Activated T-cell treated with anti-CD3 and anti-CD28 coated beads, Interleukin-2, amount 50 U/mL, for 4 hours (primary cell): ENCODE measurements around the gene PRUNE2. TPM values are rescaled to one million over a fixed set of nuclear protein-coding genes. Genes with fewer than 3 reads are reported as not detected.
A peak's percentile ranks its signal among the peaks of the same experiment; 100 is the strongest.
"Not testable (repeated sequence)": the region's sequence is repeated elsewhere in the genome, so short reads cannot be mapped to it uniquely, and the experiment has no call there.

ENCODE experiments used
- ATAC-seq, 2 donors: fragments of 200-7000 bp; cut with Tn5 transposase; one replicate each; pipeline ENCODE4 v1.10.0; 2021
- DNase-seq: peaks from one replicate; pipeline ENCODE4 v3.0.0-alpha.2; 2020
- H3K27me3 Mint-ChIP-seq: one replicate; pipeline ENCODE4 v1.8.0; 2021; ENCODE audit warnings: low read depth, mixed read lengths
- H3K36me3 Mint-ChIP-seq: one replicate; pipeline ENCODE4 v1.8.0; 2022; ENCODE audit warnings: mixed read lengths; ENCODE audit not compliant: insufficient read depth
- H3K4me1 Mint-ChIP-seq: one replicate; pipeline ENCODE4 v1.8.0; 2021; ENCODE audit warnings: low read depth, mixed read lengths
- H3K4me3 Mint-ChIP-seq: one replicate; pipeline ENCODE4 v1.8.0; 2021; ENCODE audit warnings: mild to moderate bottlenecking, moderate library complexity, mixed read lengths
- H3K9me3 Mint-ChIP-seq: one replicate; pipeline ENCODE4 v1.8.0; 2021; ENCODE audit warnings: mixed read lengths
- total RNA-seq, 3 donors: library from RNA; stranded (reverse); gene quantifications; one replicate each; pipeline ENCODE4 v1.2.1, GENCODE V29; 2021

PRUNE2 gene
- total RNA-seq = under 1 TPM in 2 of 3 donors, not detected in 1; 0.05 to 0.08 TPM

- Mint-ChIP-seq H3K9me3 (no peaks in the 10 kb centered on the region), H3K4me1 (peaks cover 4% of the 10 kb centered on the region), H3K27me3 (peaks cover 48% of the 10 kb centered on the region), H3K36me3 (no peaks in the 10 kb centered on the region), H3K4me3 (no peak within 1 kb of the TSS)
- DNase-seq = no peak
- ATAC-seq = peak; percentile 41 to 66
Observed at GRCh38 chr9:76905791-76906646, at the start of gene PRUNE2. Gene PRUNE2, minus strand, starts transcription at chr9:76906114. Its CDS starts 151 bp downstream, at chr9:76905963.

- H3K4me3 Mint-ChIP-seq, H3K9me3 Mint-ChIP-seq, H3K4me1 Mint-ChIP-seq, ATAC-seq, H3K36me3 Mint-ChIP-seq, DNase-seq, H3K27me3 Mint-ChIP-seq: not testable (repeated sequence)
Observed at GRCh38 chr9:76955406-76955805, 49.5 kb upstream of the PRUNE2 start.

- Mint-ChIP-seq H3K36me3 (no peaks in the 10 kb centered on the region), H3K9me3 (no peaks in the 10 kb centered on the region), H3K27me3 (peaks cover 2% of the 10 kb centered on the region), H3K4me1 (no peaks in the 10 kb centered on the region), H3K4me3 (no peak overlapping the region)
- no peak for ATAC-seq
- no peak for DNase-seq
Observed at GRCh38 chr9:76949865-76950264, 44.0 kb upstream of the PRUNE2 start.

- ATAC-seq = no peak
- Mint-ChIP-seq H3K4me3 (no peak overlapping the region), H3K9me3 (no peaks in the 10 kb centered on the region), H3K27me3 (peaks cover 2% of the 10 kb centered on the region), H3K36me3 (no peaks in the 10 kb centered on the region), H3K4me1 (no peaks in the 10 kb centered on the region)
- no peak for DNase-seq
Observed at GRCh38 chr9:76944011-76944410, 38.1 kb upstream of the PRUNE2 start.

- H3K36me3 Mint-ChIP-seq = no peaks in the 10 kb centered on the region
- no peaks in the 10 kb centered on the region for H3K4me1 Mint-ChIP-seq
- H3K27me3 Mint-ChIP-seq = peaks cover 3% of the 10 kb centered on the region
- ATAC-seq (no peak), DNase-seq (no peak)
- H3K9me3 Mint-ChIP-seq = no peaks in the 10 kb centered on the region
- H3K4me3 Mint-ChIP-seq = no peak overlapping the region
Observed at GRCh38 chr9:76943054-76943453, 37.1 kb upstream of the PRUNE2 start.

- Mint-ChIP-seq H3K9me3 (peaks cover 4% of the 10 kb centered on the region), H3K27me3 (no peaks in the 10 kb centered on the region), H3K4me1 (no peaks in the 10 kb centered on the region), H3K36me3 (no peaks in the 10 kb centered on the region), H3K4me3 (no peak overlapping the region)
- DNase-seq (no peak), ATAC-seq (no peak)
Observed at GRCh38 chr9:76932757-76933156, 26.8 kb upstream of the PRUNE2 start.

- Mint-ChIP-seq H3K4me3 (no peak overlapping the region), H3K9me3 (peaks cover 4% of the 10 kb centered on the region), H3K36me3 (no peaks in the 10 kb centered on the region), H3K4me1 (no peaks in the 10 kb centered on the region), H3K27me3 (no peaks in the 10 kb centered on the region)
- DNase-seq (no peak), ATAC-seq (no peak)
Observed at GRCh38 chr9:76932265-76932664, 26.4 kb upstream of the PRUNE2 start.

GRCh38 chr9:76927540-76928240, 21.8 kb upstream of the PRUNE2 start:
- no peak overlapping the region for H3K4me3 Mint-ChIP-seq
- ATAC-seq (no peak), DNase-seq (no peak)
- H3K9me3 Mint-ChIP-seq = peaks cover 3% of the 10 kb centered on the region
- H3K4me1 Mint-ChIP-seq = no peaks in the 10 kb centered on the region
- H3K36me3 Mint-ChIP-seq = no peaks in the 10 kb centered on the region
- no peaks in the 10 kb centered on the region for H3K27me3 Mint-ChIP-seq

GRCh38 chr9:76926846-76927245, 20.9 kb upstream of the PRUNE2 start:
- peaks cover 3% of the 10 kb centered on the region for H3K9me3 Mint-ChIP-seq
- H3K4me1 Mint-ChIP-seq = no peaks in the 10 kb centered on the region
- no peaks in the 10 kb centered on the region for H3K36me3 Mint-ChIP-seq
- no peak for DNase-seq
- H3K4me3 Mint-ChIP-seq = no peak overlapping the region
- ATAC-seq = no peak
- no peaks in the 10 kb centered on the region for H3K27me3 Mint-ChIP-seq

GRCh38 chr9:76926324-76926741, 20.4 kb upstream of the PRUNE2 start:
- Mint-ChIP-seq H3K4me1 (no peaks in the 10 kb centered on the region), H3K9me3 (peaks cover 3% of the 10 kb centered on the region), H3K4me3 (no peak overlapping the region), H3K27me3 (no peaks in the 10 kb centered on the region), H3K36me3 (no peaks in the 10 kb centered on the region)
- no peak for ATAC-seq
- no peak for DNase-seq

GRCh38 chr9:76921165-76921564, 15.3 kb upstream of the PRUNE2 start:
- DNase-seq = no peak
- H3K27me3 Mint-ChIP-seq = peaks cover 3% of the 10 kb centered on the region
- peaks cover 3% of the 10 kb centered on the region for H3K9me3 Mint-ChIP-seq
- no peak overlapping the region for H3K4me3 Mint-ChIP-seq
- H3K4me1 Mint-ChIP-seq = no peaks in the 10 kb centered on the region
- no peaks in the 10 kb centered on the region for H3K36me3 Mint-ChIP-seq
- ATAC-seq = no peak

GRCh38 chr9:76917299-76917698, 11.4 kb upstream of the PRUNE2 start:
- Mint-ChIP-seq H3K9me3 (no peaks in the 10 kb centered on the region), H3K4me3 (no peak overlapping the region), H3K27me3 (peaks cover 11% of the 10 kb centered on the region), H3K4me1 (no peaks in the 10 kb centered on the region), H3K36me3 (no peaks in the 10 kb centered on the region)
- DNase-seq (no peak), ATAC-seq (no peak)

- no peak overlapping the region for H3K4me3 Mint-ChIP-seq
Observed at GRCh38 chr9:76916231-76916630, 10.3 kb upstream of the PRUNE2 start.

GRCh38 chr9:76913467-76913866, 7.6 kb upstream of the PRUNE2 start:
- Mint-ChIP-seq H3K4me1 (no peaks in the 10 kb centered on the region), H3K9me3 (no peaks in the 10 kb centered on the region), H3K4me3 (no peak overlapping the region), H3K27me3 (peaks cover 32% of the 10 kb centered on the region), H3K36me3 (no peaks in the 10 kb centered on the region)
- ATAC-seq (no peak), DNase-seq (no peak)

More at GRCh38 chr9:76916231-76916630, 10.3 kb upstream of the PRUNE2 start:
- Mint-ChIP-seq H3K36me3 (no peaks in the 10 kb centered on the region), H3K27me3 (peaks cover 12% of the 10 kb centered on the region), H3K4me1 (no peaks in the 10 kb centered on the region), H3K9me3 (no peaks in the 10 kb centered on the region)
- no peak for ATAC-seq
- no peak for DNase-seq
